ENCODE data around the gene URM1. TPM values are rescaled to one million over a fixed set of nuclear protein-coding genes. Genes with fewer than 3 reads are reported as not detected.

The URM1 gene
- total and polyA plus RNA-seq, 10 of the 15 experiments (the other 5 are each of a cell fraction or from before 2014, with no cell fraction given) = 7.9 to 75.8 (median 63.7) TPM

DNA sequence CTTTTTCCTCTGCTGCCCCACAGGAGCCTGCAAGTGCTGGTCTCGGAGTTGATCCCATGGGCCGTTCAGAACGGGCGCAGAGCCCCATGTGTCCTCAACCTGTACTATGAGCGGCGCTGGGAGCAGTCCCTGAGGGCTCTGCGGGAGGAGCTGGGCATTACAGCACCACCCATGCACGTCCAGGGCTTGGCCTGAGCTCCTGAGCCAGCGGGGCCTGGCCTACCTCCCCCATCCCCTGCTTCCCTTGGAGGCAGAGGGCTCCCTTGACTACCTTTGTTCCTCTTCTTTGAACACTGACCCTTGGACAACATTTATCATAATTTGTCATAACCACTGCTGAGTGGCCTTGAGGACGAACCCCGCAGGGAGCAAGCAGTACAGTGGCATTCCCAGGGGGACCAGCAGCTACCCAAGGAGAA, 37.7 kb upstream of the URM1 start:
- Histone ChIP-seq H3K27ac (ENCODE audit: control insufficient read depth, insufficient read depth) (no peak overlapping the region), H4K20me1 (ENCODE audit: control insufficient read depth, insufficient read depth) (no peaks in the 10 kb centered on the region), H3K4me3 (no peak overlapping the region), H2AFZ (ENCODE audit: control insufficient read depth, low read depth, low read length) (no peak overlapping the region), H3K79me2 (ENCODE audit: control insufficient read depth, insufficient read depth, low read length) (no peaks in the 10 kb centered on the region), H3K27me3 (replicated peaks in 1 of 2; ENCODE audit: control insufficient read depth in 2 of 2, insufficient read depth in 2 of 2, low read length in 1 of 2) (no peaks in the 10 kb centered on the region), H3K4me1 (ENCODE audit: control insufficient read depth, insufficient read depth, low read length) (no peaks in the 10 kb centered on the region), H3K4me2 (ENCODE audit: control insufficient read depth, insufficient read depth) (no peak overlapping the region), H3K9me3 (replicated peaks; ENCODE audit: control insufficient read depth, insufficient read depth, low read length) (no peaks in the 10 kb centered on the region), H3K9ac (ENCODE audit: control insufficient read depth, insufficient read depth, low read length) (no peak overlapping the region), H3K36me3 (ENCODE audit: control insufficient read depth in 2 of 2, insufficient read depth in 2 of 2, low read length in 1 of 2) (no peaks in the 10 kb centered on the region; a peak in 1 of 4 replicates)
- TF ChIP-seq ZBED1 (IDR thresholded peaks at IDR 0.05; ENCODE audit: borderline replicate concordance) (no peak), MTA3 (IDR thresholded peaks at IDR 0.05; ENCODE audit: borderline replicate concordance, low read length) (no peak), TARDBP (IDR thresholded peaks at IDR 0.05; ENCODE audit: borderline replicate concordance) (no peak), SMARCA5 (IDR thresholded peaks at IDR 0.05) (no peak), TAF1 (IDR thresholded peaks at IDR 0.05; ENCODE audit: borderline replicate concordance, low read depth, low read length) (no peak), BRCA1 (IDR thresholded peaks at IDR 0.05; ENCODE audit: low read depth, low read length) (no peak), ZNF217 (IDR thresholded peaks at IDR 0.05) (no peak), RAD51 (IDR thresholded peaks at IDR 0.05) (no peak), FOXM1 (IDR thresholded peaks at IDR 0.05; ENCODE audit: low read depth, low read length) (no peak)
- TF ChIP-seq, protein P1, sequence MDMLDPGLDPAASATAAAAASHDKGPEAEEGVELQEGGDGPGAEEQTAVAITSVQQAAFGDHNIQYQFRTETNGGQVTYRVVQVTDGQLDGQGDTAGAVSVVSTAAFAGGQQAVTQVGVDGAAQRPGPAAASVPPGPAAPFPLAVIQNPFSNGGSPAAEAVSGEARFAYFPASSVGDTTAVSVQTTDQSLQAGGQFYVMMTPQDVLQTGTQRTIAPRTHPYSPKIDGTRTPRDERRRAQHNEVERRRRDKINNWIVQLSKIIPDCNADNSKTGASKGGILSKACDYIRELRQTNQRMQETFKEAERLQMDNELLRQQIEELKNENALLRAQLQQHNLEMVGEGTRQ (IDR thresholded peaks at IDR 0.05; ENCODE audit: borderline replicate concordance, low read depth, low read length) = no peak
- TF ChIP-seq, protein P2, sequence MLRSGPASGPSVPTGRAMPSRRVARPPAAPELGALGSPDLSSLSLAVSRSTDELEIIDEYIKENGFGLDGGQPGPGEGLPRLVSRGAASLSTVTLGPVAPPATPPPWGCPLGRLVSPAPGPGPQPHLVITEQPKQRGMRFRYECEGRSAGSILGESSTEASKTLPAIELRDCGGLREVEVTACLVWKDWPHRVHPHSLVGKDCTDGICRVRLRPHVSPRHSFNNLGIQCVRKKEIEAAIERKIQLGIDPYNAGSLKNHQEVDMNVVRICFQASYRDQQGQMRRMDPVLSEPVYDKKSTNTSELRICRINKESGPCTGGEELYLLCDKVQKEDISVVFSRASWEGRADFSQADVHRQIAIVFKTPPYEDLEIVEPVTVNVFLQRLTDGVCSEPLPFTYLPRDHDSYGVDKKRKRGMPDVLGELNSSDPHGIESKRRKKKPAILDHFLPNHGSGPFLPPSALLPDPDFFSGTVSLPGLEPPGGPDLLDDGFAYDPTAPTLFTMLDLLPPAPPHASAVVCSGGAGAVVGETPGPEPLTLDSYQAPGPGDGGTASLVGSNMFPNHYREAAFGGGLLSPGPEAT (IDR thresholded peaks at IDR 0.05; ENCODE audit: low read depth) = no peak
- WGBS (ENCODE audit: insufficient coverage, insufficient replicate concordance, low lambda C conversion rate, missing lambda C conversion rate) = 90% methylated on average over 11 of the region's 11 CpGs
- ChIA-PET SMC1A (ENCODE audit: uncharacterized antibody, unreplicated experiment) (interaction anchor here (0.7 kb wide), 1 partner anchor 294 kb away, joined by 3 read pairs; no protein-coding TSS in a partner anchor), CTCF (interaction anchor here (0.5 to 0.6 kb wide), 2 partner anchors 63 to 338 kb away, joined by 3 to 5 read pairs; no protein-coding TSS in a partner anchor), RAD21 (ENCODE audit: unreplicated experiment) (no interaction called here), POLR2A (no interaction called here)
- BruUV-seq (replicated peaks) = no TSS peak
- DNase-seq (ENCODE audit: low read depth, low spot score) = no peak
- no peak for FAIRE-seq
- ATAC-seq = no peak
- in situ Hi-C loops (cut with MboI) = no loop called here
- intact Hi-C loops (cut with micrococcal nuclease; ENCODE audit: unreplicated experiment) = no loop called here

Measured in GM12878 (cell line).